HepG2 (cell line): Measurements from ENCODE around the gene ZNF554. TPM values are rescaled to one million over a fixed set of nuclear protein-coding genes. Genes with fewer than 3 reads are reported as not detected.

ENCODE experiments used
- HMG20A ChIP-seq: IDR thresholded peaks from 2 replicates; pipeline ENCODE4 v1.6.1; 2016; ENCODE audit warnings: borderline replicate concordance
- NCOA1 ChIP-seq: sonication (generic); formaldehyde crosslinking; IDR thresholded peaks from 2 replicates; pipeline ENCODE4 v1.9.0; 2021; ENCODE audit warnings: missing genetic modification reagents
- PPARG ChIP-seq: conservative IDR thresholded peaks from 2 replicates; pipeline ENCODE4 v1.6.1; 2016; ENCODE audit warnings: missing biosample characterization, missing genetic modification reagents
- SMC3 ChIP-seq: IDR thresholded peaks from 2 replicates; pipeline ENCODE4 v1.6.1; 2011; ENCODE audit warnings: low read length, improper control_type of control experiment
- STAG1 ChIP-seq: sonication (generic); formaldehyde crosslinking; IDR thresholded peaks from 2 replicates; pipeline ENCODE4 v1.4.0; 2020; ENCODE audit warnings: missing genetic modification reagents
- ZBTB20 ChIP-seq: sonication (generic); formaldehyde crosslinking; IDR thresholded peaks from 2 replicates; pipeline ENCODE4 v1.8.1; 2023; ENCODE audit warnings: missing genetic modification reagents, low read depth, mild to moderate bottlenecking, borderline replicate concordance
- ZKSCAN8 ChIP-seq: IDR thresholded peaks from 2 replicates; pipeline ENCODE4 v1.6.1; 2016; ENCODE audit warnings: borderline replicate concordance, missing genetic modification reagents, missing compliant biosample characterization
- ZNF468 ChIP-seq: sonication (generic); formaldehyde crosslinking; IDR thresholded peaks from 2 replicates; pipeline ENCODE4 v1.8.0; 2022; ENCODE audit warnings: mild to moderate bottlenecking, moderate library complexity, missing genetic modification reagents
- ZNF569 ChIP-seq: sonication (generic); formaldehyde crosslinking; IDR thresholded peaks from 2 replicates; pipeline ENCODE4 v1.5.0; 2020; ENCODE audit warnings: mild to moderate bottlenecking, missing genetic modification reagents, moderate library complexity, borderline replicate concordance
- ZSCAN25 ChIP-seq: sonication (generic); formaldehyde crosslinking; IDR thresholded peaks from 2 replicates; pipeline ENCODE4 v1.8.0; 2022; ENCODE audit warnings: mild to moderate bottlenecking, missing genetic modification reagents
- polyA plus RNA-seq, 8 experiments: library from polyadenylated mRNA; depleted of rRNA in 3 of 8; stranded (reverse) in 7 of 8; unstranded in 1 of 8; fragments of >200 nt; fragmentation: Illumina TruSeq in 4 of 8; extraction: Trizol in 4 of 8; gene quantifications; 2 replicates each; pipeline versions ENCODE4 v1.2.1 to v1.2.3, GENCODE V29; 2011 to 2016; ENCODE audit warnings: low read depth in 4 of 8, missing spikeins in 1 of 8, mixed read lengths in 1 of 8; ENCODE audit not compliant: insufficient read depth in 1 of 8
- total RNA-seq, 5 experiments: library from RNA; depleted of rRNA; stranded (reverse); fragments of >200 nt; fragmentation: Illumina TruSeq; extraction: Trizol; gene quantifications; 2 replicates each; pipeline ENCODE4 v1.2.3, GENCODE V29; 2016; ENCODE audit warnings: low read depth in 1 of 5
- TF ChIP-seq, protein P1 (sequence below): IDR thresholded peaks from 2 replicates; pipeline ENCODE4 v1.6.1; 2016; ENCODE audit warnings: control low read depth
- TF ChIP-seq, protein P2 (sequence below): sonication (generic); formaldehyde crosslinking; IDR thresholded peaks from 2 replicates; pipeline ENCODE4 v1.8.1; 2022; ENCODE audit warnings: low read depth, mild to moderate bottlenecking, missing genetic modification reagents
- TF ChIP-seq, protein P3 (sequence below): sonication (generic); formaldehyde crosslinking; IDR thresholded peaks from 2 replicates; pipeline ENCODE4 v1.4.0; 2020; ENCODE audit warnings: missing genetic modification reagents, borderline replicate concordance
- TF ChIP-seq, protein P4 (sequence below): IDR thresholded peaks from 2 replicates; pipeline ENCODE4 v1.6.1; 2016; ENCODE audit warnings: mild to moderate bottlenecking, missing biosample characterization, missing genetic modification reagents
- TF ChIP-seq, protein P5 (sequence below): sonication (generic); formaldehyde crosslinking; IDR thresholded peaks from 2 replicates; pipeline ENCODE4 v1.5.1; 2020; ENCODE audit warnings: missing genetic modification reagents, mild to moderate bottlenecking, borderline replicate concordance

Gene ZNF554
- total and polyA plus RNA-seq, 2 of the 13 experiments (the other 11 are each of a cell fraction or from before 2014, with no cell fraction given), result 2.2 to 2.7 TPM

DNA sequence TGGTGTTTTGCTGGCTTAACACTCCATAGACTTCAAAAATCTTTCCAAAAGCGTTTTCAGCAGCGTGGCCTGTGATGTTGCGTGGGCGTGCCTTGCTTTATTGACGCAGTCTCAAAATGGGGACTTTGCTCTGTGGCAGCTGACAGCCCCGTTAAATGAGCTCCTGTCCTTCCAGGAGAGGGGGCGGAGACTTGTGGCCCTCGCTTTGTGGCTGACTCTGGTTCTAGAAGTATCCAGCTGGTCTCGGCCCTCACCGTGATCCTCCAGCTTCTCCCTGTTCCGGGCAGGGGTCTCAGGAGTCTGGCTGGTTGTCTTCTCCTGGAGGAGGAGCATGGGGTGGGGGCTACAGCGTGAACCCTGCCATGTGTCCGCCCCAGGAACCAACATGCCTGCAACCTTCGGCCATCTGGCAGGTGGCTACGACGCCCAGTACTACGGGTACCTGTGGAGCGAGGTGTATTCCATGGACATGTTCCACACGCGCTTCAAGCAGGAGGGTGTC, 8.4 kb upstream of the ZNF554 start (continued):
- TF ChIP-seq, protein P1, sequence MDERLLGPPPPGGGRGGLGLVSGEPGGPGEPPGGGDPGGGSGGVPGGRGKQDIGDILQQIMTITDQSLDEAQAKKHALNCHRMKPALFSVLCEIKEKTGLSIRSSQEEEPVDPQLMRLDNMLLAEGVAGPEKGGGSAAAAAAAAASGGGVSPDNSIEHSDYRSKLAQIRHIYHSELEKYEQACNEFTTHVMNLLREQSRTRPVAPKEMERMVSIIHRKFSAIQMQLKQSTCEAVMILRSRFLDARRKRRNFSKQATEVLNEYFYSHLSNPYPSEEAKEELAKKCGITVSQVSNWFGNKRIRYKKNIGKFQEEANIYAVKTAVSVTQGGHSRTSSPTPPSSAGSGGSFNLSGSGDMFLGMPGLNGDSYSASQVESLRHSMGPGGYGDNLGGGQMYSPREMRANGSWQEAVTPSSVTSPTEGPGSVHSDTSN (CRISPR knock-in tag), result no peak
- TF ChIP-seq, protein P2, sequence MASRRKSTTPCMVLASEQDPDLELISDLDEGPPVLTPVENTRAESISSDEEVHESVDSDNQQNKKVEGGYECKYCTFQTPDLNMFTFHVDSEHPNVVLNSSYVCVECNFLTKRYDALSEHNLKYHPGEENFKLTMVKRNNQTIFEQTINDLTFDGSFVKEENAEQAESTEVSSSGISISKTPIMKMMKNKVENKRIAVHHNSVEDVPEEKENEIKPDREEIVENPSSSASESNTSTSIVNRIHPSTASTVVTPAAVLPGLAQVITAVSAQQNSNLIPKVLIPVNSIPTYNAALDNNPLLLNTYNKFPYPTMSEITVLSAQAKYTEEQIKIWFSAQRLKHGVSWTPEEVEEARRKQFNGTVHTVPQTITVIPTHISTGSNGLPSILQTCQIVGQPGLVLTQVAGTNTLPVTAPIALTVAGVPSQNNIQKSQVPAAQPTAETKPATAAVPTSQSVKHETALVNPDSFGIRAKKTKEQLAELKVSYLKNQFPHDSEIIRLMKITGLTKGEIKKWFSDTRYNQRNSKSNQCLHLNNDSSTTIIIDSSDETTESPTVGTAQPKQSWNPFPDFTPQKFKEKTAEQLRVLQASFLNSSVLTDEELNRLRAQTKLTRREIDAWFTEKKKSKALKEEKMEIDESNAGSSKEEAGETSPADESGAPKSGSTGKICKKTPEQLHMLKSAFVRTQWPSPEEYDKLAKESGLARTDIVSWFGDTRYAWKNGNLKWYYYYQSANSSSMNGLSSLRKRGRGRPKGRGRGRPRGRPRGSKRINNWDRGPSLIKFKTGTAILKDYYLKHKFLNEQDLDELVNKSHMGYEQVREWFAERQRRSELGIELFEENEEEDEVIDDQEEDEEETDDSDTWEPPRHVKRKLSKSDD (CRISPR knock-in tag), result no peak
- no peak for TF ChIP-seq HMG20A (CRISPR knock-in tag)
- TF ChIP-seq ZNF468, result no peak
- TF ChIP-seq, protein P3, sequence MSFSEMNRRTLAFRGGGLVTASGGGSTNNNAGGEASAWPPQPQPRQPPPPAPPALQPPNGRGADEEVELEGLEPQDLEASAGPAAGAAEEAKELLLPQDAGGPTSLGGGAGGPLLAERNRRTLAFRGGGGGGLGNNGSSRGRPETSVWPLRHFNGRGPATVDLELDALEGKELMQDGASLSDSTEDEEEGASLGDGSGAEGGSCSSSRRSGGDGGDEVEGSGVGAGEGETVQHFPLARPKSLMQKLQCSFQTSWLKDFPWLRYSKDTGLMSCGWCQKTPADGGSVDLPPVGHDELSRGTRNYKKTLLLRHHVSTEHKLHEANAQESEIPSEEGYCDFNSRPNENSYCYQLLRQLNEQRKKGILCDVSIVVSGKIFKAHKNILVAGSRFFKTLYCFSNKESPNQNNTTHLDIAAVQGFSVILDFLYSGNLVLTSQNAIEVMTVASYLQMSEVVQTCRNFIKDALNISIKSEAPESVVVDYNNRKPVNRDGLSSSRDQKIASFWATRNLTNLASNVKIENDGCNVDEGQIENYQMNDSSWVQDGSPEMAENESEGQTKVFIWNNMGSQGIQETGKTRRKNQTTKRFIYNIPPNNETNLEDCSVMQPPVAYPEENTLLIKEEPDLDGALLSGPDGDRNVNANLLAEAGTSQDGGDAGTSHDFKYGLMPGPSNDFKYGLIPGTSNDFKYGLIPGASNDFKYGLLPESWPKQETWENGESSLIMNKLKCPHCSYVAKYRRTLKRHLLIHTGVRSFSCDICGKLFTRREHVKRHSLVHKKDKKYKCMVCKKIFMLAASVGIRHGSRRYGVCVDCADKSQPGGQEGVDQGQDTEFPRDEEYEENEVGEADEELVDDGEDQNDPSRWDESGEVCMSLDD (CRISPR knock-in tag), result no peak
- TF ChIP-seq, protein P4, sequence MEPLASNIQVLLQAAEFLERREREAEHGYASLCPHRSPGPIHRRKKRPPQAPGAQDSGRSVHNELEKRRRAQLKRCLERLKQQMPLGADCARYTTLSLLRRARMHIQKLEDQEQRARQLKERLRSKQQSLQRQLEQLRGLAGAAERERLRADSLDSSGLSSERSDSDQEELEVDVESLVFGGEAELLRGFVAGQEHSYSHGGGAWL, result no peak
- no peak for TF ChIP-seq PPARG (CRISPR knock-in tag)
- TF ChIP-seq NCOA1 (CRISPR knock-in tag), result no peak
- TF ChIP-seq STAG1 (CRISPR knock-in tag), result no peak
- TF ChIP-seq ZSCAN25, result no peak
- no peak for TF ChIP-seq ZKSCAN8 (CRISPR knock-in tag)
- TF ChIP-seq SMC3, result no peak
- TF ChIP-seq, protein P5, sequence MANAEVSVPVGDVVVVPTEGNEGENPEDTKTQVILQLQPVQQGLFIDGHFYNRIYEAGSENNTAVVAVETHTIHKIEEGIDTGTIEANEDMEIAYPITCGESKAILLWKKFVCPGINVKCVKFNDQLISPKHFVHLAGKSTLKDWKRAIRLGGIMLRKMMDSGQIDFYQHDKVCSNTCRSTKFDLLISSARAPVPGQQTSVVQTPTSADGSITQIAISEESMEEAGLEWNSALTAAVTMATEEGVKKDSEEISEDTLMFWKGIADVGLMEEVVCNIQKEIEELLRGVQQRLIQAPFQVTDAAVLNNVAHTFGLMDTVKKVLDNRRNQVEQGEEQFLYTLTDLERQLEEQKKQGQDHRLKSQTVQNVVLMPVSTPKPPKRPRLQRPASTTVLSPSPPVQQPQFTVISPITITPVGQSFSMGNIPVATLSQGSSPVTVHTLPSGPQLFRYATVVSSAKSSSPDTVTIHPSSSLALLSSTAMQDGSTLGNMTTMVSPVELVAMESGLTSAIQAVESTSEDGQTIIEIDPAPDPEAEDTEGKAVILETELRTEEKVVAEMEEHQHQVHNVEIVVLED (CRISPR knock-in tag), result no peak
- TF ChIP-seq ZBTB20 (CRISPR knock-in tag), result no peak
- no peak for TF ChIP-seq ZNF569 (CRISPR knock-in tag)
